Measurements from ENCODE around the gene SPINK13.
A peak's percentile ranks its signal among the peaks of the same experiment; 100 is the strongest.
"Not testable (repeated sequence)": the region's sequence is repeated elsewhere in the genome, so short reads cannot be mapped to it uniquely, and the experiment has no call there.

The SPINK13 gene

DNA sequence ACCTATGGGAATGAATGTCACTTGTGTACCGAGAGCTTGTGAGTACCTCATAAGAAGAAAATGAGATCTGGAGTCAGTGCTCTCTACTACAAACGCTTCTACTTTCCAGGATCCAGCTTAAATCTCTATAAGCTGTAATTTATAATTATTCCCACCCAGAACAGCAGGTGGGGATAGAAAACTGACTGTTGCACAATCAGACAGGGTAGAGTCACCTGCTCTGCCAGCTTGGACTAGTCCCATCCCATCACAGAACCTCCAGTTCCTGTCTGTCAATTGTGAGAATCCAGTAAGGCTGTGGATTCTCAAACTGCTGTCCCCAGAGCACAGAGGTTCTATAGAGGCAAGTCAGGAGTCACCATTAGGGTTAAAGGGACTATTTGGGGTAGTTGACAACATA lies 45.6 kb downstream of the SPINK13 start:
- TF ChIP-seq YY1 (IDR thresholded peaks at IDR 0.05; ENCODE audit: insufficient read depth, insufficient read length) (no peak), ZNF274 (IDR thresholded peaks at IDR 0.05; ENCODE audit: low read depth, low read length) (no peak), SUZ12 (IDR thresholded peaks at IDR 0.05; ENCODE audit: extremely low read depth, insufficient read depth, insufficient read length) (no peak)
- no peak overlapping the region for H3K4me3 ChIP-seq (ENCODE audit: insufficient read length, low read depth)

GRCh38 chr5:148314731-148315130 lies 46.1 kb downstream of the SPINK13 start:
- Histone ChIP-seq H3K27me3 (ENCODE audit: insufficient read depth, insufficient read length) (no peaks in the 10 kb centered on the region), H3K9me3 (ENCODE audit: insufficient read depth, low read length) (no peaks in the 10 kb centered on the region), H3K9ac (ENCODE audit: insufficient read length, low read depth) (no peak overlapping the region), H3K4me3 (ENCODE audit: insufficient read length, low read depth) (no peak overlapping the region), H3K4me1 (ENCODE audit: insufficient read depth, insufficient read length) (no peaks in the 10 kb centered on the region), H3K36me3 (ENCODE audit: insufficient read depth, insufficient read length, low read length) (no peaks in the 10 kb centered on the region)
- TF ChIP-seq SUZ12 (IDR thresholded peaks at IDR 0.05; ENCODE audit: extremely low read depth, insufficient read depth, insufficient read length) (no peak), ZNF274 (IDR thresholded peaks at IDR 0.05; ENCODE audit: low read depth, low read length) (no peak), YY1 (IDR thresholded peaks at IDR 0.05; ENCODE audit: insufficient read depth, insufficient read length) (no peak)
- DNase-seq (ENCODE audit: low read depth, low spot score) = no peak

More for the DNA sequence above, 45.6 kb downstream of the SPINK13 start:
- Histone ChIP-seq H3K27me3 (ENCODE audit: insufficient read depth, insufficient read length) (no peaks in the 10 kb centered on the region), H3K36me3 (ENCODE audit: insufficient read depth, insufficient read length, low read length) (no peaks in the 10 kb centered on the region), H3K9ac (ENCODE audit: insufficient read length, low read depth) (no peak overlapping the region), H3K9me3 (ENCODE audit: insufficient read depth, low read length) (no peaks in the 10 kb centered on the region), H3K4me1 (ENCODE audit: insufficient read depth, insufficient read length) (no peaks in the 10 kb centered on the region)
- no peak for DNase-seq (ENCODE audit: low read depth, low spot score)

DNA sequence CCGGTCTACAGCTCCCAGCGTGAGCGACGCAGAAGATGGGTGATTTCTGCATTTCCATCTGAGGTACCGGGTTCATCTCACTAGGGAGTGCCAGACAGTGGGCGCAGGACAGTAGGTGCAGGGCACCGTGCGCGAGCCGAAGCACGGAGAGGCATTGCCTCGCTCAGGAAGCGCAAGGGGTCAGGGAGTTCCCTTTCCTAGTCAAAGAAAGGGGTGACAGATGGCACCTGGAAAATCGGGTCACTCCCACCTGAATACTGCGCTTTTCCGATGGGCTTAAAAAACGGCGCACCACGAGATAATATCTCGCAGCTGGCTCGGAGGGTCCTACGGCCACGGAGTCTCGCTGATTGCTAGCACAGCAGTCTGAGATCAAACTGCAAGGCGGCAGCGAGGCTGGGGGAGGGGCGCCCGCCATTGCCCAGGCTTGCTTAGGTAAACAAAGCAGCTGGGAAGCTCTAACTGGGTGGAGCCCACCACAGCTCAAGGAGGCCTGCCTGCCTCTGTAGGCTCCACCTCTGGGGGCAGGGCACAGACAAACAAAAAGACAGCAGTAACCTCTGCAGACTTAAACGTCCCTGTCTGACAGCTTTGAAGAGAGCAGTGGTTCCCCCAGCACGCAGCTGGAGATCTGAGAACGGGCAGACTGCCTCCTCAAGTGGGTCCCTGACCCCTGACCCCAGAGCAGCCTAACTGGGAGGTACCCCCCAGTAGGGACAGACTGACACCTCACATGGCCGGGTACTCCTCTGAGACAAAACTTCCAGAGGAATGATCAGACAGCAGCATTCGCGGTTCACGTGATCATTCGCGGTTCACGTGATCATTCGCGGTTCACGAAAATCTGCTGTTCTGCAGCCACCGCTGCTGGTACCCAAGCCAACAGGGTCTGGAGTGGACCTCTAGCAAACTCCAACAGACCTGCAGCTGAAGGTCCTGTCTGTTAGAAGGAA lies 51.7 kb downstream of the SPINK13 start:
- not testable (repeated sequence) for H3K36me3 ChIP-seq (ENCODE audit: insufficient read depth, insufficient read length, low read length); H3K4me1 ChIP-seq (ENCODE audit: insufficient read depth, insufficient read length); H3K9me3 ChIP-seq (ENCODE audit: insufficient read depth, low read length); H3K27me3 ChIP-seq (ENCODE audit: insufficient read depth, insufficient read length)
- H3K9ac ChIP-seq (ENCODE audit: insufficient read length, low read depth) = peak overlapping the region; percentile 56
- H3K4me3 ChIP-seq (ENCODE audit: insufficient read length, low read depth) = peak overlapping the region; percentile 51
- peak; percentile 2 for DNase-seq (ENCODE audit: low read depth, low spot score)

- H3K9ac ChIP-seq (ENCODE audit: insufficient read length, low read depth) = no peak overlapping the region
- DNase-seq (ENCODE audit: low read depth, low spot score) = no peak
- H3K4me1 ChIP-seq (ENCODE audit: insufficient read depth, insufficient read length) = no peaks in the 10 kb centered on the region
- no peak for TF ChIP-seq SUZ12 (IDR thresholded peaks at IDR 0.05; ENCODE audit: extremely low read depth, insufficient read depth, insufficient read length)
- TF ChIP-seq ZNF274 (IDR thresholded peaks at IDR 0.05; ENCODE audit: low read depth, low read length) = no peak
- TF ChIP-seq YY1 (IDR thresholded peaks at IDR 0.05; ENCODE audit: insufficient read depth, insufficient read length) = no peak
- no peaks in the 10 kb centered on the region for H3K27me3 ChIP-seq (ENCODE audit: insufficient read depth, insufficient read length)
- H3K4me3 ChIP-seq (ENCODE audit: insufficient read length, low read depth) = no peak overlapping the region
- H3K36me3 ChIP-seq (ENCODE audit: insufficient read depth, insufficient read length, low read length) = no peaks in the 10 kb centered on the region
- no peaks in the 10 kb centered on the region for H3K9me3 ChIP-seq (ENCODE audit: insufficient read depth, low read length)
Measured at GRCh38 chr5:148333262-148333849, 64.8 kb downstream of the SPINK13 start.

GRCh38 chr5:148335259-148335658 lies 66.7 kb downstream of the SPINK13 start, which contains the start of gene SPINK9:
Gene SPINK9, plus strand, starts transcription at chr5:148335559. Its CDS starts 55 bp downstream, at chr5:148335614.
- no peak within 1 kb of the TSS for H3K4me3 ChIP-seq (ENCODE audit: insufficient read length, low read depth)
- no peak for TF ChIP-seq SUZ12 (IDR thresholded peaks at IDR 0.05; ENCODE audit: extremely low read depth, insufficient read depth, insufficient read length)
- no peak for TF ChIP-seq YY1 (IDR thresholded peaks at IDR 0.05; ENCODE audit: insufficient read depth, insufficient read length)
- no peak for TF ChIP-seq ZNF274 (IDR thresholded peaks at IDR 0.05; ENCODE audit: low read depth, low read length)
- H3K36me3 ChIP-seq (ENCODE audit: insufficient read depth, insufficient read length, low read length) = no peaks in the 10 kb centered on the region
- H3K9me3 ChIP-seq (ENCODE audit: insufficient read depth, low read length) = no peaks in the 10 kb centered on the region
- no peaks in the 10 kb centered on the region for H3K4me1 ChIP-seq (ENCODE audit: insufficient read depth, insufficient read length)
- DNase-seq (ENCODE audit: low read depth, low spot score) = no peak
- H3K27me3 ChIP-seq (ENCODE audit: insufficient read depth, insufficient read length) = no peaks in the 10 kb centered on the region
- no peak within 1 kb of the TSS for H3K9ac ChIP-seq (ENCODE audit: insufficient read length, low read depth)

All from NT2/D1 (cell line).